Naive thymus-derived CD4-positive, alpha-beta T cell (primary cell): ENCODE measurements around the gene SMIM11. TPM values are rescaled to one million over a fixed set of nuclear protein-coding genes. Genes with fewer than 3 reads are reported as not detected.
A peak's percentile ranks its signal among the peaks of the same experiment; 100 is the strongest.
"Not testable (repeated sequence)": the region's sequence is repeated elsewhere in the genome, so short reads cannot be mapped to it uniquely, and the experiment has no call there.

Source experiments
- ATAC-seq: fragments of 150-1000 bp; cut with Tn5 transposase; 2 replicates; pipeline ENCODE4 v1.10.0; 2021; ENCODE audit warnings: mild to moderate bottlenecking, moderate library complexity
- CTCF ChIA-PET: fragments of 350-600 bp; sonication (Branson Sonifier 250); formaldehyde crosslinking; loops from one replicate; lab custom pipeline; 2021; ENCODE audit warnings: antibody characterized with exemption; lab: Charles Lee
- POLR2A ChIA-PET: fragments of 350-600 bp; sonication (Branson Sonifier 250); formaldehyde crosslinking; loops from one replicate; lab custom pipeline; 2021; ENCODE audit warnings: antibody characterized with exemption, inconsistent platforms; lab: Charles Lee
- DNase-seq, 9 donors: peaks; one replicate each; pipeline versions ENCODE4 v3.0.0 to v3.0.0-alpha.2; 2020 to 2022; ENCODE audit warnings: mixed read lengths in 1 of 9
- H3K27ac ChIP-seq: one replicate; pipeline ENCODE4 v1.7.0; 2013; ENCODE audit warnings: mild to moderate bottlenecking, low read depth, low read length, moderate library complexity
- H3K27me3 ChIP-seq, 2 donors: one replicate each; pipeline ENCODE4 v1.7.0; 2013; ENCODE audit warnings: low read length in 2 of 2, mild to moderate bottlenecking in 2 of 2, moderate library complexity in 2 of 2; ENCODE audit not compliant: control insufficient read depth in 2 of 2, insufficient read depth in 2 of 2
- H3K36me3 ChIP-seq, 3 experiments: 1 replicate in 2 of 3; 2 replicates in 1 of 3; pipeline ENCODE4 v1.7.0; 2013; ENCODE audit warnings: low read length in 3 of 3, mild to moderate bottlenecking in 3 of 3, moderate library complexity in 1 of 3; ENCODE audit not compliant: insufficient read depth in 3 of 3, control insufficient read depth in 2 of 3
- H3K4me1 ChIP-seq, 2 donors: one replicate each; pipeline ENCODE4 v1.7.0; 2013; ENCODE audit warnings: low read length in 2 of 2, mild to moderate bottlenecking in 2 of 2, moderate library complexity in 1 of 2; ENCODE audit not compliant: control insufficient read depth in 2 of 2, insufficient read depth in 2 of 2
- H3K4me3 ChIP-seq: 2 replicates; pipeline ENCODE4 v1.7.0; 2013; ENCODE audit warnings: mild to moderate bottlenecking, low read length
- H3K9me3 ChIP-seq, 3 experiments: 1 replicate in 2 of 3; 2 replicates in 1 of 3; pipeline ENCODE4 v1.7.0; 2013; ENCODE audit warnings: low read length in 3 of 3; ENCODE audit not compliant: control insufficient read depth in 2 of 3
- H3K27ac Mint-ChIP-seq, 9 donors: one replicate each; pipeline ENCODE4 v1.8.0; 2020 to 2022; ENCODE audit warnings: mixed read lengths in 9 of 9, mild to moderate bottlenecking in 8 of 9, moderate library complexity in 5 of 9, inconsistent platforms in 2 of 9
- H3K27me3 Mint-ChIP-seq, 5 donors: one replicate each; pipeline ENCODE4 v1.8.0; 2021 to 2022; ENCODE audit warnings: mixed read lengths in 5 of 5, mild to moderate bottlenecking in 1 of 5
- H3K36me3 Mint-ChIP-seq, 5 donors: one replicate each; pipeline ENCODE4 v1.8.0; 2020 to 2022; ENCODE audit warnings: mixed read lengths in 5 of 5, mild to moderate bottlenecking in 3 of 5, inconsistent platforms in 1 of 5
- H3K4me1 Mint-ChIP-seq, 7 donors: one replicate each; pipeline ENCODE4 v1.8.0; 2020 to 2022; ENCODE audit warnings: mixed read lengths in 7 of 7, mild to moderate bottlenecking in 3 of 7, inconsistent platforms in 1 of 7
- H3K4me3 Mint-ChIP-seq, 10 donors: one replicate each; pipeline ENCODE4 v1.8.0; 2020 to 2022; ENCODE audit warnings: mild to moderate bottlenecking in 10 of 10, mixed read lengths in 10 of 10, moderate library complexity in 6 of 10, inconsistent platforms in 2 of 10
- H3K9me3 Mint-ChIP-seq, 11 donors: one replicate each; pipeline ENCODE4 v1.8.0; 2020 to 2022; ENCODE audit warnings: mixed read lengths in 11 of 11, mild to moderate bottlenecking in 4 of 11, inconsistent platforms in 1 of 11, moderate library complexity in 1 of 11
- intact Hi-C, 2 donors: fragments of 100-400 bp; cut with micrococcal nuclease; formaldehyde crosslinking; loops; one replicate each; pipeline ENCODE4 v1.15.1; 2023
- polyA plus RNA-seq, 2 donors: library from polyadenylated mRNA; unstranded; fragments of 300-500 nt; fragmentation: Illumina TruSeq; gene quantifications; one replicate each; pipeline ENCODE4 v1.2.3, GENCODE V29; 2021
- total RNA-seq, 6 experiments: library from RNA in 5 of 6; stranded (reverse) in 5 of 6; gene quantifications; 1 replicate in 5 of 6; 2 replicates in 1 of 6; pipeline ENCODE4 v1.2.3 and lab custom pipeline; 2021 to 2026

SMIM11 gene
- total and polyA plus RNA-seq, 7 experiments from 2014 or later, result 5.6 to 19.8 (median 8.9) TPM

DNA sequence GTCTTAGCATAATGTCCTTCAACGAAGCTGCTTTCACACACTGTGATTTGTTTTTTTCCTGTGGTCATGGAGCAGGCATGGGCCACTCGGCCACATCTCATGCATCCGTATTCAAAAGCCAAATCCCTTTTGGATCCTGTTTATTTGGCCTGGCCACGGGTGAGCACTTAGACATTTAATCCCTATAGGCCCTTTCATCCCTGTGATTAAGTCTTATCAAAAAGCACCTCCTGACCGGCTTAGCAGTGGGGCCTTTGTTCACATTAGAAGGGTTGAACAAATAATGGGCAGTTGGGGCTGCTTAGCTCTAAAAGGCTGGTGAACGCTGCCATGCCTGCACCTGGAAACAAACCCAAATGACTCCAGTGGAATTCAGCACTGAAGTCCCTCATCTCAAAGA is 9.5 kb upstream of the SMIM11 start:
- Histone ChIP-seq H3K9me3 (no peaks in the 10 kb centered on the region), H3K27ac (no peak overlapping the region), H3K27me3 (no peaks in the 10 kb centered on the region), H3K36me3 (no peaks in the 10 kb centered on the region), H3K4me1 (no peaks in the 10 kb centered on the region), H3K4me3 (no peak overlapping the region)
- Mint-ChIP-seq H3K27ac (no peak overlapping the region), H3K4me1 (peaks cover 0 to 11% (median 7%) of the 10 kb centered on the region in 7 donors), H3K36me3 (no peaks in the 10 kb centered on the region), H3K9me3 (no peaks in the 10 kb centered on the region), H3K27me3 (peaks cover 5 to 28% (median 10%) of the 10 kb centered on the region in 5 donors), H3K4me3 (no peak overlapping the region)
- DNase-seq (no peak), ATAC-seq (no peak)
- ChIA-PET CTCF (no interaction called here), POLR2A (no interaction called here)
- intact Hi-C loops, result no loop called here

DNA sequence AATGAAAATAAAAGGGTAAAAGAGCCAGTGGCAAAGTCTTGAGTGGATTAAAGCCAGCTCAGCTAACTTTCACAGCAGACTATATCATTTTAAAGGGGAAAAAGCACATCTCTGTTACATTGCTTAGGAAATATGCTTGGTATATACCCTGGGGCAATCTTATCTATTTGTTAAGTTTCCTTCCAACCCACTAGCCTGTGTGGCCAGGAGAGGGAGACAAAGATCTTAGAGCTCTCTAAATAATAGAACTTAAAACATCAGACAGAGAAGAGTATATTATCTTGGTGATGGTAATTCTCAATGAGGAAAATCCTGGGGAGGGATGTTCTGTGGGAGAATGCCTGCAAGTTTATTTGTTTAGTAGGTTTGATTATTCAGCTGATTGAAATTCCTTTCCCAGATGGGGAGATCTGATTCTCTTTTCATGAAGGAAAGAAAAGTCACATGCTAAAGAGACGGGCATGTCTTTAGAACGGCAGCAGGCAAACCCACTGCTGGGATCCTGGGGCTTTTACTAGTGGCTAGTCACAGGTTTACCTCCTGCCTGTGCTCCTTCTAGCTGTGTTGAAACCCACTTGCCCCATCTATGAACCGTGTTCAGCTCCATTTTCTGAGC is 7.9 kb upstream of the SMIM11 start:
- no peaks in the 10 kb centered on the region for H3K4me1 ChIP-seq
- H3K36me3 ChIP-seq, result no peaks in the 10 kb centered on the region
- peak; percentile 83 for ATAC-seq
- ChIA-PET POLR2A (no interaction called here), CTCF (interaction anchor here (0.5 to 1.4 kb wide), 7 partner anchors 9 to 475 kb away, joined by 3 to 5 read pairs (median 4); no protein-coding TSS in a partner anchor)
- no peaks in the 10 kb centered on the region for H3K27me3 ChIP-seq
- intact Hi-C loops, result no loop called here
- Mint-ChIP-seq H3K9me3 (no peaks in the 10 kb centered on the region), H3K4me1 (peaks cover 0 to 4% (median 0%) of the 10 kb centered on the region in 7 donors), H3K27me3 (peaks cover 0 to 26% (median 7%) of the 10 kb centered on the region in 5 donors), H3K36me3 (no peaks in the 10 kb centered on the region), H3K27ac (peak overlapping the region in 1 of 9 donors; percentile 49), H3K4me3 (no peak overlapping the region)
- H3K27ac ChIP-seq, result no peak overlapping the region
- peak in 7 of 9 donors; percentile 16 to 48 (median 40) for DNase-seq
- no peaks in the 10 kb centered on the region for H3K9me3 ChIP-seq
- no peak overlapping the region for H3K4me3 ChIP-seq

DNA sequence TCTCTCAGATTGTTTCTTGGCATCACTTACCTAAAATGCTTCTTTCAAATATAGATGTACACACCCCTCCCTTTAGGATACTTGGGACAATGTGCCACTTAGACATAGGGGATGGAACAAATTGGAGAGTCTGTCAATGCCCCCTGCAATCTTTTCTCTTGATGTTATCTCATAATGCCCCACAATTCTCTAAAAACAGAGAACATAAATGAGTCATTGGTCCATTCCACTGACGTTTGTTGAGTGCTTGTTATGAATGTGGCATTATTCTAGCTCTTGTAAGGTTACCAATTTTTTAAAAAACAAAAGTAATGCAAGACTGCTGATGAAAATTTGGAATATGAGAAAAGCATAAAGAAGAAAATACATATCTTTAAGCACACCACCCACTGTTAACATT is 5.6 kb upstream of the SMIM11 start:
- H3K36me3 Mint-ChIP-seq, result no peaks in the 10 kb centered on the region
- Histone ChIP-seq H3K4me3 (no peak overlapping the region), H3K27ac (no peak overlapping the region), H3K27me3 (no peaks in the 10 kb centered on the region), H3K36me3 (no peaks in the 10 kb centered on the region), H3K9me3 (no peaks in the 10 kb centered on the region), H3K4me1 (no peaks in the 10 kb centered on the region)
- CTCF ChIA-PET, result no interaction called here
- no peak for DNase-seq
- no peak for ATAC-seq
- no peak overlapping the region for H3K27ac Mint-ChIP-seq
- intact Hi-C loops, result no loop called here
- H3K27me3 Mint-ChIP-seq, result peaks cover 0 to 23% (median 6%) of the 10 kb centered on the region in 5 donors
- POLR2A ChIA-PET, result no interaction called here
- no peaks in the 10 kb centered on the region for H3K4me1 Mint-ChIP-seq
- no peaks in the 10 kb centered on the region for H3K9me3 Mint-ChIP-seq
- H3K4me3 Mint-ChIP-seq, result no peak overlapping the region

DNA sequence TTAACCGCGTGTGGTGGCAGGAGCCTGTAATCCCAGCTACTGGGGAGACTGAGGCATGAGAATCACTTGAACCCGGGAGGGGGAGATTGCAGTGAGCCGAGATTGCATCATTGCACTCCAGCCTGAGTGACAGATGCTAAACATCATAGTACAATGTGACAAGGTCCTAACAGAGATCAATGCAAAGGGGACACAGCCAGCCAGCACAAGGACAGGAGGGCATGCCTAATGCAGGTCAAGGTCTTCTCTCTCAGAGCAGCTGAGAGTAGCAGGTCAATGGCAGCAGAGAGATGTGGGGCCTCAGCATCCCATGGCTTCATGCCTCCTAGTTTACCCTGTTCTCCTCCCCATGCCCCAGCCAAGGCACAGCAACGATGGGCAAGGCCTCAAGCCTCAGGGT is 3.0 kb upstream of the SMIM11 start:
- CTCF ChIA-PET, result no interaction called here
- no peak for ATAC-seq
- no peak overlapping the region for H3K27ac Mint-ChIP-seq

DNA sequence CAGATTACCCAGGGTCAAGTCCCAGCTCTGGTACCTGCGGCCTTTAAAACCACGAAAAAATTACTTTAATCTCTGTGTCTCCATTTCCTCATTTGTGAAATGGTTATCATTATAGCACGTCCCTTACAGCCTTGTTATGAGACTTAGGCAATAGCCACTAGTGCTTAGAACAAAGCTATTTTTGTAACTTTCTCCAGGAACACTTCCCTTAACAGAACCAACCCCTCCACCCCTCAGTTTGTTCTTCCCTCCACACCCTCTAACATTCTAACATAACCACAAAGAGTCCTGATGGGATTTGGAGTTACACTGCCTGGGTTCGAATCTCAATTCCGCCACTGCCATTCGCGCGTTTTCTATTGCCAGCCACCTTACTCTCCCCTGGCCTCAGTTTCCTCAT is 845 bp upstream of the SMIM11 start:
- ATAC-seq, H3K4me1 Mint-ChIP-seq, H3K27ac Mint-ChIP-seq, H3K36me3 ChIP-seq, H3K36me3 Mint-ChIP-seq, DNase-seq, intact Hi-C loops, H3K4me1 ChIP-seq, H3K4me3 Mint-ChIP-seq, H3K9me3 ChIP-seq, H3K9me3 Mint-ChIP-seq, H3K4me3 ChIP-seq, H3K27me3 ChIP-seq, H3K27ac ChIP-seq, POLR2A ChIA-PET: not testable (repeated sequence)
- CTCF ChIA-PET, result interaction anchor here (1.3 kb wide), 1 partner anchor 27 kb away, joined by 4 read pairs; no protein-coding TSS in a partner anchor
- peaks cover 0 to 12% (median 0%) of the 10 kb centered on the region in 5 donors for H3K27me3 Mint-ChIP-seq

More for the DNA sequence above, 3.0 kb upstream of the SMIM11 start:
- H3K4me3 Mint-ChIP-seq, result peak overlapping the region in 1 of 10 donors; percentile 37
- intact Hi-C loops, result no loop called here
- Histone ChIP-seq H3K4me3 (no peak overlapping the region), H3K27me3 (no peaks in the 10 kb centered on the region), H3K9me3 (no peaks in the 10 kb centered on the region), H3K36me3 (no peaks in the 10 kb centered on the region), H3K4me1 (no peaks in the 10 kb centered on the region), H3K27ac (no peak overlapping the region)
- no peaks in the 10 kb centered on the region for H3K4me1 Mint-ChIP-seq
- no peaks in the 10 kb centered on the region for H3K9me3 Mint-ChIP-seq
- no peaks in the 10 kb centered on the region for H3K36me3 Mint-ChIP-seq
- no peak for DNase-seq
- H3K27me3 Mint-ChIP-seq, result peaks cover 0 to 23% (median 6%) of the 10 kb centered on the region in 5 donors
- POLR2A ChIA-PET, result no interaction called here

DNA sequence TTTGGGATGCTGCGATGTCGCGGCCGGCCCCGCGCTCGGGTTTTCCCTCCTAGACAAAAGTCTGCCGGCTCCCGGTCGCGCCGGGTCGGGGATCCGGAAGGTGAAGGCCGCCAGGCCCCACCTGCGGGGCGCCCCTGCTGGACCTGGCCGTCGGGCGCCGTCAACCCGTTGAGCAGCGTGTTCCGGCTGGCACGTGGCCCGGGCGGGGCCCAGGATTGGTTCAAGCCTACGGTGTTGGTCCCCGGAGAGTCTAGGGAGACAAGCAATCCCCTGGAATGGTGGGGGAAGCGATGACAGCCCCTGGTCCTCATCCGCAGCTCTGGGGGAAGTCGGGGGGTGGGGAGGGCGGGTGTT is 289 bp downstream of the SMIM11 start:
- H3K4me1 Mint-ChIP-seq, CTCF ChIA-PET, H3K9me3 Mint-ChIP-seq, H3K9me3 ChIP-seq, POLR2A ChIA-PET, H3K36me3 Mint-ChIP-seq, DNase-seq, H3K27me3 Mint-ChIP-seq, intact Hi-C loops, H3K27me3 ChIP-seq, H3K4me3 Mint-ChIP-seq, H3K27ac Mint-ChIP-seq, H3K27ac ChIP-seq, H3K4me3 ChIP-seq, H3K4me1 ChIP-seq, H3K36me3 ChIP-seq: not testable (repeated sequence)
- peak; percentile 80 for ATAC-seq

DNA sequence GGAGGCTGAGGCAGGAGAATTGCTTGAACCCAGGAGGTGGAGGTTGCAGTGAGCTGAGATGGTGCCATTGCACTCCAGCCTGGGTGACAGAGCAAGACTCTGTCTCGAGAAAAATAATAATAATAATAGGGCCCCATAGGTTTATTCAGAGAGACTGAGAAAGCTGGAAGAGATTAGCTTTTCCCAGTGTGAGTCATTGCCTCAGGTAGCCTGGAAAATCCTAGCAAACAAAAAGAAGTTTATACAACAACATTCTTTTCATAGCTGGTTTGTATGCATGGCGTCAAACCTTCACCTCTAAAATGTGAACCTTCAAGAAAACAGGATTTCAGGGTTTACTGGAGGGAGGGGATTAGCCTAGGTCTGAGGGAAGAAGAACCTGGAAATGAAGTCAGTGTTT is 7.8 kb downstream of the SMIM11 start:
- H3K27ac ChIP-seq, H3K27me3 ChIP-seq, DNase-seq, H3K27me3 Mint-ChIP-seq, H3K9me3 ChIP-seq, H3K36me3 Mint-ChIP-seq, H3K27ac Mint-ChIP-seq, H3K4me3 Mint-ChIP-seq, CTCF ChIA-PET, H3K4me3 ChIP-seq, POLR2A ChIA-PET, intact Hi-C loops, H3K9me3 Mint-ChIP-seq, ATAC-seq, H3K4me1 ChIP-seq, H3K36me3 ChIP-seq, H3K4me1 Mint-ChIP-seq: not testable (repeated sequence)
